Measurements from ENCODE around the gene ANKS1A. TPM values are rescaled to one million over a fixed set of nuclear protein-coding genes. Genes with fewer than 3 reads are reported as not detected.

The ANKS1A gene
- total RNA-seq, 1 experiment from 2014 or later: 28.5 TPM

GRCh38 chr6:34864007-34864406 lies 25.0 kb upstream of the ANKS1A start:
- POLR2A ChIA-PET (ENCODE audit: unreplicated experiment): no interaction called here
- Histone ChIP-seq H3K4me2 (no peak overlapping the region), H4K20me1 (ENCODE audit: insufficient read depth) (no peaks in the 10 kb centered on the region; the same call in 1 of the 2 replicates), H3K9me2 (ENCODE audit: insufficient read depth) (no peaks in the 10 kb centered on the region), H3K27me3 (ENCODE audit: insufficient read depth, low read depth) (no peaks in the 10 kb centered on the region), H3K27ac (no peak overlapping the region), H3F3A (ENCODE audit: insufficient read depth, low read depth) (peaks cover 5% of the 10 kb centered on the region), H3K9me3 (ENCODE audit: insufficient read depth, low read depth) (no peaks in the 10 kb centered on the region), H3K4me3 (no peak overlapping the region), H3K4me1 (replicated peaks; ENCODE audit: insufficient read depth) (no peaks in the 10 kb centered on the region), H3K36me3 (ENCODE audit: low read depth) (peaks cover 7% of the 10 kb centered on the region), H2AFZ (no peak overlapping the region), H3K79me2 (ENCODE audit: low read depth) (no peaks in the 10 kb centered on the region)
- CTCF ChIA-PET: no interaction called here
- DNase-seq: no peak
- BruUV-seq (replicated peaks): no TSS peak
- intact Hi-C loops (cut with micrococcal nuclease; ENCODE audit: unreplicated experiment): no loop called here
- TF ChIP-seq CTCF (conservative IDR thresholded peaks at IDR 0.05): no peak
- TF ChIP-seq EZH2 (IDR thresholded peaks at IDR 0.05; ENCODE audit: low read depth): no peak

GRCh38 chr6:34865107-34865506 lies 23.9 kb upstream of the ANKS1A start:
- no peak for DNase-seq
- peaks cover 15% of the 10 kb centered on the region for H3K36me3 ChIP-seq (ENCODE audit: low read depth)
- H3K79me2 ChIP-seq (ENCODE audit: low read depth): no peaks in the 10 kb centered on the region
- no peaks in the 10 kb centered on the region for H3K9me2 ChIP-seq (ENCODE audit: insufficient read depth)
- H3K4me1 ChIP-seq (replicated peaks; ENCODE audit: insufficient read depth): no peaks in the 10 kb centered on the region
- intact Hi-C loops (cut with micrococcal nuclease; ENCODE audit: unreplicated experiment): no loop called here
- H3K4me2 ChIP-seq: no peak overlapping the region
- H3K4me3 ChIP-seq: no peak overlapping the region
- no TSS peak for BruUV-seq (replicated peaks)
- H2AFZ ChIP-seq: no peak overlapping the region
- no peaks in the 10 kb centered on the region; the same call in 1 of the 2 replicates for H4K20me1 ChIP-seq (ENCODE audit: insufficient read depth)
- no peak overlapping the region for H3K27ac ChIP-seq
- no peaks in the 10 kb centered on the region for H3K27me3 ChIP-seq (ENCODE audit: insufficient read depth, low read depth)
- CTCF ChIA-PET: no interaction called here
- peaks cover 5% of the 10 kb centered on the region for H3F3A ChIP-seq (ENCODE audit: insufficient read depth, low read depth)
- POLR2A ChIA-PET (ENCODE audit: unreplicated experiment): no interaction called here
- no peaks in the 10 kb centered on the region for H3K9me3 ChIP-seq (ENCODE audit: insufficient read depth, low read depth)
- TF ChIP-seq EZH2 (IDR thresholded peaks at IDR 0.05; ENCODE audit: low read depth) (no peak), CTCF (conservative IDR thresholded peaks at IDR 0.05) (no peak)

GRCh38 chr6:34866509-34866908 lies 22.5 kb upstream of the ANKS1A start:
- BruUV-seq (replicated peaks): no TSS peak
- H3K36me3 ChIP-seq (ENCODE audit: low read depth): peaks cover 19% of the 10 kb centered on the region
- H3K9me3 ChIP-seq (ENCODE audit: insufficient read depth, low read depth): no peaks in the 10 kb centered on the region
- peaks cover 5% of the 10 kb centered on the region for H3F3A ChIP-seq (ENCODE audit: insufficient read depth, low read depth)
- H3K79me2 ChIP-seq (ENCODE audit: low read depth): no peaks in the 10 kb centered on the region
- ChIA-PET CTCF (no interaction called here), POLR2A (ENCODE audit: unreplicated experiment) (no interaction called here)
- intact Hi-C loops (cut with micrococcal nuclease; ENCODE audit: unreplicated experiment): no loop called here
- DNase-seq: no peak
- no peaks in the 10 kb centered on the region; the same call in none of the 2 replicates for H4K20me1 ChIP-seq (ENCODE audit: insufficient read depth)
- no peak overlapping the region for H3K27ac ChIP-seq
- no peak overlapping the region for H3K4me3 ChIP-seq
- no peak overlapping the region for H3K4me2 ChIP-seq
- no peak overlapping the region for H2AFZ ChIP-seq
- H3K27me3 ChIP-seq (ENCODE audit: insufficient read depth, low read depth): no peaks in the 10 kb centered on the region
- no peaks in the 10 kb centered on the region for H3K9me2 ChIP-seq (ENCODE audit: insufficient read depth)
- TF ChIP-seq EZH2 (IDR thresholded peaks at IDR 0.05; ENCODE audit: low read depth) (no peak), CTCF (conservative IDR thresholded peaks at IDR 0.05) (no peak)
- H3K4me1 ChIP-seq (replicated peaks; ENCODE audit: insufficient read depth): no peaks in the 10 kb centered on the region

Data from PC-9 (cell line).